H9 (cell line): Measurements from ENCODE around the gene ATP11B. TPM values are rescaled to one million over a fixed set of nuclear protein-coding genes. Genes with fewer than 3 reads are reported as not detected.

ENCODE experiments used
- DNase-seq: peaks from one replicate; pipeline ENCODE4 v3.0.0-alpha.2; 2017
- H2AFZ ChIP-seq: one replicate; pipeline ENCODE4 v1.6.1; 2013; ENCODE audit warnings: mild to moderate bottlenecking, low read length, control low read depth, moderate library complexity
- H2AK5ac ChIP-seq: 2 replicates; pipeline ENCODE4 v1.6.1; 2013; ENCODE audit warnings: low read length, control low read depth, mixed read lengths; ENCODE audit not compliant: insufficient read length
- H2BK120ac ChIP-seq: one replicate; pipeline ENCODE4 v1.6.1; 2013; ENCODE audit warnings: low read depth, mild to moderate bottlenecking, low read length, control low read depth, inconsistent platforms; ENCODE audit not compliant: poor library complexity, severe bottlenecking
- H2BK12ac ChIP-seq: 2 replicates; pipeline ENCODE4 v1.6.1; 2013; ENCODE audit warnings: low read length, control low read depth, mixed read lengths, low read depth; ENCODE audit not compliant: insufficient read length
- H2BK15ac ChIP-seq: 2 replicates; pipeline ENCODE4 v1.6.1; 2013; ENCODE audit warnings: low read depth, low read length, control low read depth
- H2BK20ac ChIP-seq: one replicate; pipeline ENCODE4 v1.6.1; 2013; ENCODE audit warnings: low read depth, mild to moderate bottlenecking, low read length, control low read depth, inconsistent platforms; ENCODE audit not compliant: poor library complexity, severe bottlenecking
- H2BK5ac ChIP-seq: 2 replicates; pipeline ENCODE4 v1.6.1; 2013; ENCODE audit warnings: low read length, control low read depth, mixed read lengths; ENCODE audit not compliant: insufficient read length
- H3K14ac ChIP-seq: 2 replicates; pipeline ENCODE4 v1.6.1; 2013; ENCODE audit warnings: low read length, control low read depth; ENCODE audit not compliant: insufficient read depth
- H3K18ac ChIP-seq: 2 replicates; pipeline ENCODE4 v1.6.1; 2013; ENCODE audit warnings: low read depth, mild to moderate bottlenecking, mixed read lengths, low read length, control low read depth; ENCODE audit not compliant: insufficient read length
- H3K23ac ChIP-seq: 2 replicates; pipeline ENCODE4 v1.6.1; 2013; ENCODE audit warnings: low read length, control low read depth, mixed read lengths, low read depth; ENCODE audit not compliant: insufficient read length
- H3K23me2 ChIP-seq: 2 replicates; pipeline ENCODE4 v1.6.1; 2013; ENCODE audit warnings: low read depth, mild to moderate bottlenecking, mixed read lengths, low read length, control low read depth; ENCODE audit not compliant: insufficient read length, poor library complexity, severe bottlenecking
- H3K27ac ChIP-seq: 2 replicates; pipeline ENCODE4 v1.5.1; 2013; ENCODE audit warnings: low read length, control low read depth, mixed read lengths, low read depth; ENCODE audit not compliant: insufficient read length
- H3K27me3 ChIP-seq: 2 replicates; pipeline ENCODE4 v1.6.1; 2013; ENCODE audit warnings: low read length, control low read depth, inconsistent platforms; ENCODE audit not compliant: insufficient read depth
- H3K4ac ChIP-seq: 2 replicates; pipeline ENCODE4 v1.6.1; 2013; ENCODE audit warnings: low read depth, mild to moderate bottlenecking, control low read depth, inconsistent platforms, low read length, moderate library complexity
- H3K4me1 ChIP-seq: 2 replicates; pipeline ENCODE4 v1.6.1; 2013; ENCODE audit warnings: low read length, control low read depth, inconsistent platforms; ENCODE audit not compliant: insufficient read depth
- H3K4me2 ChIP-seq: 2 replicates; pipeline ENCODE4 v1.6.1; 2013; ENCODE audit warnings: low read length, control low read depth, mixed read lengths; ENCODE audit not compliant: insufficient read length, insufficient read depth
- H3K56ac ChIP-seq: 2 replicates; pipeline ENCODE4 v1.6.1; 2013; ENCODE audit warnings: low read depth, mild to moderate bottlenecking, mixed read lengths, low read length, control low read depth; ENCODE audit not compliant: insufficient read length
- H3K79me1 ChIP-seq: 2 replicates; pipeline ENCODE4 v1.6.1; 2013; ENCODE audit warnings: low read depth, mild to moderate bottlenecking, moderate library complexity, low read length, control low read depth, inconsistent platforms; ENCODE audit not compliant: insufficient read depth, poor library complexity, severe bottlenecking
- H3K79me2 ChIP-seq: 2 replicates; pipeline ENCODE4 v1.6.1; 2013; ENCODE audit warnings: low read length, control low read depth, inconsistent platforms; ENCODE audit not compliant: insufficient read depth
- H3K9ac ChIP-seq: 2 replicates; pipeline ENCODE4 v1.6.1; 2013; ENCODE audit warnings: low read length, control low read depth, mixed read lengths; ENCODE audit not compliant: insufficient read length; ENCODE audit errors: extremely low read depth
- H3K9me3 ChIP-seq: one replicate; pipeline ENCODE4 v1.6.1; 2013; ENCODE audit warnings: low read depth, low read length, inconsistent platforms; ENCODE audit not compliant: control insufficient read depth
- H3T11ph ChIP-seq: one replicate; pipeline ENCODE4 v1.6.1; 2013; ENCODE audit warnings: mild to moderate bottlenecking, low read length, control low read depth, inconsistent platforms
- H4K20me1 ChIP-seq: one replicate; pipeline ENCODE4 v1.6.1; 2013; ENCODE audit not compliant: control insufficient read depth, insufficient read length, insufficient read depth
- H4K5ac ChIP-seq: 2 replicates; pipeline ENCODE4 v1.6.1; 2013; ENCODE audit warnings: low read depth, mild to moderate bottlenecking, mixed read lengths, low read length, control low read depth; ENCODE audit not compliant: insufficient read length
- H4K8ac ChIP-seq: replicated peaks from 2 replicates; pipeline ENCODE4 v1.6.1; 2013; ENCODE audit warnings: low read length, control low read depth, mixed read lengths, low read depth; ENCODE audit not compliant: insufficient read length
- H4K91ac ChIP-seq: 2 replicates; pipeline ENCODE4 v1.6.1; 2013; ENCODE audit warnings: low read depth, mild to moderate bottlenecking, moderate library complexity, mixed read lengths, low read length, control low read depth; ENCODE audit not compliant: insufficient read length
- H3K27ac Mint-ChIP-seq, 3 experiments: 2 replicates in 2 of 3; 3 replicates in 1 of 3; pipeline ENCODE4 v1.8.0; 2020 to 2021; ENCODE audit warnings: mixed read lengths in 3 of 3, mild to moderate bottlenecking in 1 of 3, moderate library complexity in 1 of 3
- H3K27me3 Mint-ChIP-seq: 2 replicates; pipeline ENCODE4 v1.8.0; 2021; ENCODE audit warnings: low read depth, mild to moderate bottlenecking, moderate library complexity, mixed read lengths
- H3K36me3 Mint-ChIP-seq, 3 experiments: 2 replicates in 2 of 3; 3 replicates in 1 of 3; pipeline ENCODE4 v1.8.0; 2020 to 2021; ENCODE audit warnings: low read depth in 3 of 3, mixed read lengths in 3 of 3; ENCODE audit not compliant: insufficient read depth in 1 of 3
- H3K4me1 Mint-ChIP-seq, 2 experiments: 2 replicates each; pipeline ENCODE4 v1.8.0; 2020; ENCODE audit warnings: mixed read lengths in 2 of 2
- H3K4me3 Mint-ChIP-seq, 2 experiments: 2 replicates in 1 of 2; 3 replicates in 1 of 2; pipeline ENCODE4 v1.8.0; 2020 to 2021; ENCODE audit warnings: mild to moderate bottlenecking in 2 of 2, mixed read lengths in 2 of 2, moderate library complexity in 1 of 2
- H3K9me3 Mint-ChIP-seq, 2 experiments: 2 replicates in 1 of 2; 3 replicates in 1 of 2; pipeline ENCODE4 v1.8.0; 2020; ENCODE audit warnings: mild to moderate bottlenecking in 2 of 2, mixed read lengths in 2 of 2, moderate library complexity in 1 of 2
- CTCF ChIP-seq: fragments of 200-600 bp; sonication (generic); conservative IDR thresholded peaks from 3 replicates; pipeline ENCODE4 v1.8.0; 2021; ENCODE audit warnings: antibody characterized with exemption, mild to moderate bottlenecking
- whole genome bisulfite sequencing: extraction: QIAGEN DNeasy Blood & Tissue Kit; methylation state at CpG from one replicate; pipeline ENCODE4 v1.1.7; 2013; ENCODE audit warnings: missing lambda C conversion rate, low lambda C conversion rate, mixed read lengths; ENCODE audit not compliant: insufficient read length; ENCODE audit errors: extremely low coverage; 5-methylcytosine and 5-hydroxymethylcytosine counted together
- total RNA-seq: library from RNA; stranded (reverse); gene quantifications from 2 replicates; pipeline ENCODE4 v1.2.1, GENCODE V29; 2021

ATP11B gene
- total RNA-seq, 1 experiment from 2014 or later: 30.0 TPM

- Histone ChIP-seq H3T11ph (no peak overlapping the region), H2AFZ (no peak overlapping the region), H3K4ac (no peak overlapping the region), H2AK5ac (no peak overlapping the region), H4K91ac (no peak overlapping the region), H2BK20ac (no peak overlapping the region), H4K5ac (no peak overlapping the region), H2BK5ac (no peak overlapping the region), H3K14ac (no peak overlapping the region), H3K27me3 (no peaks in the 10 kb centered on the region), H3K56ac (no peak overlapping the region), H4K8ac (no peak overlapping the region), H3K4me1 (peaks cover 2% of the 10 kb centered on the region; the same call in 1 of the 2 replicates), H3K9me3 (no peaks in the 10 kb centered on the region), H3K79me2 (no peaks in the 10 kb centered on the region), H3K18ac (no peak overlapping the region), H2BK120ac (no peak overlapping the region), H3K79me1 (no peaks in the 10 kb centered on the region), H3K4me2 (no peak overlapping the region), H2BK12ac (no peak overlapping the region), H3K23me2 (no peaks in the 10 kb centered on the region), H4K20me1 (no peaks in the 10 kb centered on the region), H2BK15ac (no peak overlapping the region), H3K23ac (no peak overlapping the region), H3K9ac (no peak overlapping the region), H3K27ac (no peak overlapping the region)
- no peak for TF ChIP-seq CTCF
- no peak overlapping the region for H3K4me3 Mint-ChIP-seq
- DNase-seq: no peak
- H3K27ac Mint-ChIP-seq: no peak overlapping the region
- WGBS: no CpG with 5 or more reads among the region's 3 CpGs
- H3K27me3 Mint-ChIP-seq: no peaks in the 10 kb centered on the region
- peaks cover 8 to 14% of the 10 kb centered on the region in 2 experiments for H3K4me1 Mint-ChIP-seq
- no peaks in the 10 kb centered on the region for H3K9me3 Mint-ChIP-seq
- H3K36me3 Mint-ChIP-seq: no peaks in the 10 kb centered on the region
These were observed 123.8 kb downstream of the ATP11B start for GRCh38 chr3:182917134-182917533.
